ENCODE measurements around the gene EYS. TPM values are rescaled to one million over a fixed set of nuclear protein-coding genes. Genes with fewer than 3 reads are reported as not detected.

EYS gene
- total RNA-seq, 1 experiment from 2014 or later = not detected

- Mint-ChIP-seq H3K36me3 (ENCODE audit: insufficient read depth, unreplicated experiment) (no peaks in the 10 kb centered on the region), H3K4me1 (ENCODE audit: low read depth, unreplicated experiment) (no peaks in the 10 kb centered on the region), H3K27me3 (ENCODE audit: insufficient read depth, unreplicated experiment) (peaks cover 7% of the 10 kb centered on the region), H3K4me3 (ENCODE audit: unreplicated experiment) (no peak overlapping the region), H3K27ac (ENCODE audit: unreplicated experiment) (no peak overlapping the region), H3K9me3 (ENCODE audit: unreplicated experiment) (no peaks in the 10 kb centered on the region)
- no peak for TF ChIP-seq CTCF (IDR thresholded peaks at IDR 0.05; ENCODE audit: insufficient read depth in 1 of 2, low read depth in 1 of 2, low read length in 1 of 2, severe bottlenecking in 1 of 2, unreplicated experiment in 1 of 2)
- H3K36me3 ChIP-seq (ENCODE audit: control insufficient read depth, insufficient read depth, low read length) = no peaks in the 10 kb centered on the region
- CTCF ChIA-PET = no interaction called here
- no peaks in the 10 kb centered on the region for H3K4me1 ChIP-seq
- BruUV-seq (replicated peaks) = no TSS peak
- H3K4me3 ChIP-seq (ENCODE audit: low read depth, low read length) = no peak overlapping the region
- H3K9me3 ChIP-seq = no peaks in the 10 kb centered on the region
- intact Hi-C loops (cut with micrococcal nuclease; ENCODE audit: unreplicated experiment) = no loop called here
- POLR2A ChIA-PET = no interaction called here
- no peaks in the 10 kb centered on the region for H3K27me3 ChIP-seq (replicated peaks; ENCODE audit: control insufficient read depth, insufficient read depth, low read length)
- no peak for DNase-seq
Observed at GRCh38 chr6:65045801-65046200, 661.2 kb downstream of the EYS start.

- BruUV-seq (replicated peaks) = no TSS peak
- ChIA-PET POLR2A (no interaction called here), CTCF (no interaction called here)
- no peaks in the 10 kb centered on the region for H3K4me1 ChIP-seq
- DNase-seq = no peak
- no peaks in the 10 kb centered on the region for H3K9me3 ChIP-seq
- H3K27me3 ChIP-seq (replicated peaks; ENCODE audit: control insufficient read depth, insufficient read depth, low read length) = no peaks in the 10 kb centered on the region
- no peak for TF ChIP-seq CTCF (IDR thresholded peaks at IDR 0.05; ENCODE audit: insufficient read depth in 1 of 2, low read depth in 1 of 2, low read length in 1 of 2, severe bottlenecking in 1 of 2, unreplicated experiment in 1 of 2)
- Mint-ChIP-seq H3K4me1 (ENCODE audit: low read depth, unreplicated experiment) (no peaks in the 10 kb centered on the region), H3K9me3 (ENCODE audit: unreplicated experiment) (no peaks in the 10 kb centered on the region), H3K27me3 (ENCODE audit: insufficient read depth, unreplicated experiment) (no peaks in the 10 kb centered on the region), H3K4me3 (ENCODE audit: unreplicated experiment) (no peak overlapping the region), H3K36me3 (ENCODE audit: insufficient read depth, unreplicated experiment) (no peaks in the 10 kb centered on the region), H3K27ac (ENCODE audit: unreplicated experiment) (no peak overlapping the region)
- H3K4me3 ChIP-seq (ENCODE audit: low read depth, low read length) = no peak overlapping the region
- no peaks in the 10 kb centered on the region for H3K36me3 ChIP-seq (ENCODE audit: control insufficient read depth, insufficient read depth, low read length)
- intact Hi-C loops (cut with micrococcal nuclease; ENCODE audit: unreplicated experiment) = no loop called here
Observed at GRCh38 chr6:65014006-65014405, 693.0 kb downstream of the EYS start.

- Mint-ChIP-seq H3K27ac (ENCODE audit: unreplicated experiment) (no peak overlapping the region), H3K36me3 (ENCODE audit: insufficient read depth, unreplicated experiment) (no peaks in the 10 kb centered on the region), H3K27me3 (ENCODE audit: insufficient read depth, unreplicated experiment) (no peaks in the 10 kb centered on the region), H3K4me1 (ENCODE audit: low read depth, unreplicated experiment) (no peaks in the 10 kb centered on the region), H3K9me3 (ENCODE audit: unreplicated experiment) (no peaks in the 10 kb centered on the region), H3K4me3 (ENCODE audit: unreplicated experiment) (no peak overlapping the region)
- no peak for DNase-seq
- H3K36me3 ChIP-seq (ENCODE audit: control insufficient read depth, insufficient read depth, low read length) = no peaks in the 10 kb centered on the region
- intact Hi-C loops (cut with micrococcal nuclease; ENCODE audit: unreplicated experiment) = no loop called here
- TF ChIP-seq CTCF (IDR thresholded peaks at IDR 0.05; ENCODE audit: insufficient read depth in 1 of 2, low read depth in 1 of 2, low read length in 1 of 2, severe bottlenecking in 1 of 2, unreplicated experiment in 1 of 2) = no peak
- no TSS peak for BruUV-seq (replicated peaks)
- H3K27me3 ChIP-seq (replicated peaks; ENCODE audit: control insufficient read depth, insufficient read depth, low read length) = no peaks in the 10 kb centered on the region
- CTCF ChIA-PET = no interaction called here
- POLR2A ChIA-PET = no interaction called here
- no peaks in the 10 kb centered on the region for H3K9me3 ChIP-seq
- no peak overlapping the region for H3K4me3 ChIP-seq (ENCODE audit: low read depth, low read length)
- H3K4me1 ChIP-seq = no peaks in the 10 kb centered on the region
Observed at GRCh38 chr6:65006788-65007187, 700.2 kb downstream of the EYS start.

Data from Caco-2 (cell line).